Medulla oblongata (tissue), 1 donor: ENCODE measurements around the gene ARGFX.
"Not testable (repeated sequence)": the region's sequence is repeated elsewhere in the genome, so short reads cannot be mapped to it uniquely, and the experiment has no call there.

Experiments used
- DNase-seq: peaks from one replicate; pipeline ENCODE4 v3.0.0-alpha.2; 2015; ENCODE audit errors: extremely low spot score

The ARGFX gene

GRCh38 chr3:121599900-121600299 is 32.2 kb downstream of the ARGFX start:
- DNase-seq, result not testable (repeated sequence)

- DNase-seq, result no peak
Observed at GRCh38 chr3:121601212-121601812, 33.6 kb downstream of the ARGFX start.

DNA sequence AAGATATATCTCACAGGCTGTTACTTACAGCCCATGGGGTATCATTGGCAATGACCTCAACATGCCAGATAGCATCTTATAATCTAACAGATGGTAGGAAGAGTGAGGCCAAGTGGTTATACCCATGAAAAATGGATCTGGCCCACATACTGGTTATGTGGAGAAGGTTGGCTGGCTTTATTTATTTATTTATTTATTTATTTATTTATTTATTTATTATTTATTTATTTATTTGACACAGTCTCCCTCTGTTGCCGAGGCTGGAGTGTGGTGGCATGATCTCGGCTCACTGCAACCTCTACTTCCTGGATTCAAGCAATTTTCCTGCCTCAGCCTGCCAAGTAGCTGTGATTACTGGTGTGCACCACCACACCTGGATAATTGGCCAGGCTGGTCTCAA is 37.0 kb downstream of the ARGFX start:
- DNase-seq, result no peak

- no peak for DNase-seq
Observed at GRCh38 chr3:121606106-121606505, 38.4 kb downstream of the ARGFX start.
